Stimulated activated CD4-positive, alpha-beta T cell treated with anti-CD3 and anti-CD28 coated beads, Interleukin-2, amount 100 ng/mL, for 4 hours (primary cell): Measurements from ENCODE around the gene EID2B.

Experiments used
- DNase-seq: peaks from one replicate; pipeline ENCODE4 v3.0.0-alpha.2; 2020; ENCODE audit warnings: low read depth

EID2B gene, protein sequence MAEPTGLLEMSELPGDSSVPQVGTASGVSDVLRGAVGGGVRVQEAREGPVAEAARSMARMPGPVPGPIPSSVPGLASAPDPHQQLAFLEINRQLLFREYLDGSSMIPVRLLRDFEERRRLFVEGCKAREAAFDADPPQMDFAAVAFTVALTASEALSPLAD

DNA sequence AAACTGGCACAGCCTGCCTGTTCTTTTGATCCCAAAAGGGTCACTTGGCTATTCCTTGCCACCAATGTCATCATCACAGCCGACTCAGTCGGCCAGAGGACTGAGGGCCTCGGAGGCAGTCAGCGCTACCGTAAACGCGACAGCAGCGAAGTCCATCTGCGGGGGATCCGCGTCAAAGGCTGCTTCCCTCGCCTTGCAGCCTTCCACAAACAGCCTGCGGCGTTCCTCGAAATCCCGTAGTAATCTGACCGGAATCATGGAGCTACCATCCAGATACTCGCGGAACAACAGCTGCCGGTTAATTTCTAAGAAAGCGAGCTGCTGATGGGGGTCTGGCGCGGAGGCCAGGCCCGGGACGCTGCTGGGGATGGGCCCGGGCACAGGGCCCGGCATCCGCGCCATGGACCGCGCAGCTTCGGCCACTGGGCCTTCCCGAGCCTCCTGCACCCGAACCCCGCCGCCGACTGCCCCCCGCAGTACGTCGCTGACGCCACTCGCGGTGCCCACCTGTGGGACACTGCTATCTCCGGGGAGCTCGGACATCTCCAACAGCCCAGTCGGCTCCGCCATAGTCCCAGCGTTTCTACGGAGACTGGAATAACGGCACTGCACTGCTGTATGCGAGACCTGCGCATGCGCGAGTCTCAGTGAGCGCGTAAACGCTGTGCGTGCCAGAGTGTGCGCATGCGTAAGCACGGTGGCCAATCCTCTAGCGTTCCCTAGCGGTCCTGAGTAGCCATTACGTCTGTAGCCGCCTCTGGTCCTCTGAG lies at the start of gene EID2B:
Gene EID2B (minus strand): TSS at position 620 of the 770 bp plus-strand sequence. CDS start 50 bp downstream, at position 570.
- DNase-seq, result peak; percentile 92

- no peak for DNase-seq
Observed at GRCh38 chr19:39582442-39582841, 49.8 kb upstream of the EID2B start.

DNA sequence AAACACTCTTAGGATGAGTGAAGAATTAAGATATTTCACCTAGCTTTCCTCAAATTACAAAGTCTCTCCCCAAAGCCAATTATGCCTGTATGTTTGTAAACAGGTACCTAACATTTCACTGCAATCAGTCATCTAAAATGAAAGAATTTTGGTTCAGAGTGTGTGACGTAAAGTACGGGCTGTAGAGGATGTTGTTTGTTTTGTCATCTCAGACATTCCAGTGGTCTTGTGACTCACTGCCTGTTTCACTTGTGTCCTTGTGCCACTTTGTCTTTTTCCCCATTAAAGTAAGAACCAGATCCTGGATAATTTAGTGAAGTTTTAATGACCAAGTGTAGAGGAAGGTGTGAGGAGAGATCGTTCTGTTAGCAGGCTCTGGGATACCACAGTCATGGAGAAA lies 36.0 kb upstream of the EID2B start:
- DNase-seq, result no peak

DNA sequence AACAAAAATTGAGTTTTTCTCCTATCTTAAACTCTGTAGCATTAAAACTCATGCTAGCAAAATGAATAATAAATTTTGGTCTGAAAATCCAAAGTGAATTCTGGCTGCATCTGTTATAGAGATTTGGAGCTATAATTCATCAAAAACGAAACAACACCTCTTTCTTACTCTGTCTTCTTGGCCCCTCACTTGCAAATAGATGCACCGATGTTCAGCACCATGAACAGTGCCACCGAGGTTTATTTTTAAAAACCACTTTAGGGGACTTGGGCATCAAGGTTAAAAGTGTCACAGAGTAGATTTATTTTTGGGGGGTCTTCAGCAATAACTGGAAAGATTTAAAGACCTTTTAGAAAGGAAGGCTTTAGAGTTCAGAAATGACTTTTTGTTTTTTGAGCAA lies 33.4 kb upstream of the EID2B start:
- DNase-seq, result no peak

DNA sequence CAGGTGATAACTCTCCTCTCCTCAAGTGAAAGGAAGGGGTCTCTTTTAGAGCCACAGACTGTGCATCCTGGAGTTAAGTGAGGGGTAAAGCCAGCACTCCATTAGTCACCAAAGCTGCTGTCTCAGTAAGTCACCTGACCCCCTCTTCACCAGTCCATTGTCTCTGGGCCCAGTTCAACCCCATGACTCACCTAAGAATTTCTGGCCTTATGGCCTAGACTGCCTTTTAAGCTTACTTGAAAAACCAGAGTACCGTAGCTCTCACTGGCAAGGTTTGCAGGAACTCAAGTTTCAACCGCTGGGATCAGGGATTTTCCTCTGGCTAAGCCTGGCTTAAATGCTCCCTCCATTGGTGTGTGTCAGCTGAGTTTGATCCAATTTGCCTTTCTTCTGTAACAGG lies 30.8 kb upstream of the EID2B start:
- DNase-seq, result no peak

DNA sequence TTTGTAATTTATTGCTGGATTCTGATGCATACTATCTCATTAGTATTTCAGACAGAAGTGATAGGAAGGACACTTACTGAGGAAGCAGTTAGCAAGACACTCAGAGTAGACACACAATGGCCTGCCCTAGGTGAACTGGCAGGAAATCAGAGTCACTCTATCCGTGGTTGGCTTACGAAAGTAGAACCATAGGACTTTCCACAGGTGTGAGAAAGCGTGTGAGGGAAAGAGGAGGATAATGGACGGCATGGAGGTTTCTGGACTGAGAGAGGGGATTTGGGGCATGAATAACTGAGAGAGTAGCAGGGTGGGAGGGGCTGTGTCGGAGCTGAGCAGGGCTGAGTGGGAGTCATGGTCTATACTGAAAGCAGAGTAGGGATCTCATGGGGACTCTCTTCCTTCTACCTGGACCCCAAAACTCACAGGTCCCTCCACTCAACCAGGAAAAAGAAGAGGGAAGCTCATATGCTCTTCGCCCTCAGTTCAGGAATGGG lies 26.0 kb upstream of the EID2B start:
- DNase-seq, result peak; percentile 14

DNA sequence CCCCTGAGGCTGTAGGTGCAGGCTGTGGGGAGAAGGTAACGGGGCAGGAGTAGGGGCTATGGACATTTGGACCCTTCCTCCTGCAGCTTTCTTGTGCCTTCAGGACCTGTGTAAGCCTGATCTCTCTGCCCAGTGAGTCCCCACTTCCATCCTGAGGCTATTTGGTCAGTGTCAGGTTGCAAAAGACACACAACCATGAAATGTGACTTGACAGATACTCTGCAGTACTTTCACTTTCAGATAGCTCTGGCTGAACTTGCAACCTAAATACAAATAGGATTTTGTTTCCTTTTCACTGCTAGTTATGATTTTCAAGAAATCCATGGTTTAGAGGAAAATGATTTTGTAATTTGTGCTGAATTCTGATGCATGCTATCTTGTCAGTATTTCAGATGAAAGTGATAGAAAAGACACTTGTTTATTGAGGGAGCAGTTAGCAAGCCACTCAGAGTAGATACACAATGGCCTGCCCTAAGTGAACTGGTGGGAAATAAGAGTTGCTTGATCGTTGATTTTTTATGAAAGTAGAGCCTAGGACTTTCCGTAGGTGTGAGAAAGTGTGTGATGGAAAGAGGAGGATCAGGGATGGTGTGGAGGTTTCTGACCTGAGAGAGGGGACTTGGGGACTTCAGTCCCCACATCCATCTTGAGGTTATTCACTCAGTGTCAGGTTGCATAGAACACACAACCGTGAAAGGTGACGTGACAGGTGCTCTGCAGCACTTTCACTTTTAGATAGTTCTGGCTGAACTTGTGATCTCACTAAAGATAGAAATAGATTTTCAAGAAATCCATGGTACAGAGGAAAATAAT lies 25.4 kb upstream of the EID2B start:
- DNase-seq, result peak; percentile 35

DNA sequence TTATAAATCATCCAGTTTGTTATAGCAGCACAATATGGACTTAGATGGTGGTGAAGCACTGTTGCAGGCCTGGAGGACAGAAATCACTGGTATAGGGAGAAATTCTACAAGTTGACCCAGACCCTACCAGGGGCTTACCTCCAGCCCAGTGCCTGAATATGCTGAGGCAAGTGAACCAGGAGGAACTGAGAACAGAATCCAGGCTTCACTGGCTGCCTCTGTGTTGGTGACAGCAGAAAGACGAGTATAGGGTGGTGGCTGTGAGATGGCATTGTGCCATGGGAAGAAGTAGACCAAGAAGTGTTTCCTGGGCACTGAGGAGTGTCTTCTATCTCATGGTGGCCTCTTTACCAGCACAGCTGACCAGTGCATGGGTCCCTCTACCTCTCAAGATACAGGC lies 23.2 kb upstream of the EID2B start:
- no peak for DNase-seq

DNA sequence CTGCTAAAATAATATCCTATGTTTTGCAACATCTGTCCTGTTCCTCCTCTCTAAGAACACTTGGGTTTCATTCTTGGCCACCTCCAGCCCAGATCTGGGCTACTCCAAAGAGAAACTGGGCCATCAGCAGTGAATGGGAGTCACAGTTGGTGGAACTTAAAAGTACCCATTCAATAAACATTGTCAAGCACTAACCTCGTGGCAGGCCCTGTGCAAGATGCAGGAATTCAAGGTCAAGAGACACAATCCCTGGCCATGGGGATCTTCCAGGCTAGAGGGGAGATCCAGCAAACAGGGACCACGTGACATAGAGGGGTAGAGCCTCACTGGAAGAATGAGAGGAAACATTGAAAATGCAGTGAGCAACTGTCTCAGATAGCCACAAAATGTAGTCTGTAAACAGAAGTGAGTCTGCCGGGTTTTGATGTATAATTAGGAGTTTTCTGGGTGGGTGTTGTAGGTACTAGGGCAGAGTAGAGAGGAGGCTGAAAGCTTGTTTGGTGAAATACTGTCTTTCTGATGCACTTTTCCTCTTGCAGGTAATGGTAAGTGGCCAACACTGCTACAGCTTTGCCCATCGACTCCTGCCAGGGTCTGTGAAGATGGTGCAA lies 22.2 kb upstream of the EID2B start:
- no peak for DNase-seq

DNA sequence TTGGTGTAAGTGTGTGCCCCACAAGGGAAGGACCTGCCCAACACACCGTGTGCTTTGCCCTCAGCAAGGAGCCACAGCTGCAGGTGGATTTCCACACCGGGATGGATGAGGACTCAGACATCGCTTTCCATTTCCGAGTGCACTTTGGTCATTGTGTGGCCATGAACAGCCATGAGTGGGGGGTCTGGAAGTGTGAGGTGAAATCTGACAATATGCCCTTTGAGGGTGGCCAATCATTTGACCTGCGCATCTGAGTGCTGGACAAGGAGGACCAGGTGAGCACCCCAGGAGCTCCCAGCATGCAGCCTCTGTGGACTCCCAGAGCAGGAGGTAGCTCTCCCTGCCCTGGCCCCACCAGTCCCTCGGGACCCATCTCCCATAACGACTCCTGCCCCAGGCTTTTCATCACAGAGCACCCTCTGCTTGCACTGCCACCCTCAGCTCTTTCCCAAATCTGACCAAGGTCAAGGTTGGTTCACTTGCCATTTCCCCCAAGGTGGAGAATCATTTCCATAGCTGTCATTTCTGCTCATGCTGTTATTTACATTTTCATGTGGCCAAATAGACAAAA lies 20.5 kb upstream of the EID2B start:
- DNase-seq, result no peak

GRCh38 chr19:39550197-39550596 lies 17.5 kb upstream of the EID2B start:
- DNase-seq, result no peak

DNA sequence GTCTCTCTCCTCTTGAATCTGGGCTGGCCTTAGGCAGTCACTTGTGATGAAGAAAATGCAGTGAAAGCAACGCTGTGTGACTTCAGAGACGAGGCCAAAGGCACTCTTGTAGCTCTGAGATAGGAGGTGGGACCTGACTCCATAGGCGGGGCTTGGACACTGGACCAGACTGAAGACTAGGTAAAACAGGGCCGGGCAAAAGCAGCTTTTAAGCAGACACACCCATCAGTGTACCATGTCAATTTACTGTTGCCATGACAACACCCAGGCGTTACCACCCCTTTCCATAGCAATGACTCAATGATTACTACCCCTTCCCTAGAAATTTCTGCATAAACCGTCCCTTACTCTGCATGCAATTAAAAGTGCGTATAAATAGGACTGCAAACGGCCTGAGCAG lies 13.9 kb upstream of the EID2B start:
- no peak for DNase-seq

- no peak for DNase-seq
Observed at GRCh38 chr19:39544911-39545310, 12.3 kb upstream of the EID2B start.

GRCh38 chr19:39544226-39544903 lies 11.7 kb upstream of the EID2B start:
- no peak for DNase-seq

DNA sequence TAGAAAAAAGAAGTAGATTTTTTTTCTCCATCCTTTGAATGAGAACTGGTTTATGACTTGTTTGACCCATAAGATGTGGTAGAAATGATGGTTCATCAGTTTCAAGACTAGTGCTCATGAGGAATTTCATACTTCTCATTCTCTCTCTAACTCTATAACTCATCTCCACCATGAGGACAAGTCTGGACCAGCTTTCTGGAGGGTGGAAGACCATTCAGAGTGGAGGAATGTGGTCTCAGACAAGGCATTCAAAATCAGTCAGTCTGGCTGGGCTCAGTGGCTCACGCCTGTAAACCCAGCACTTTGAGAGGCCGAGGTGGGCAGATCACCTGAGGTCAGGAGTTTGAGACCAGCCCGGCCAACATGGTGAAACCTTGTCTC lies 10.8 kb upstream of the EID2B start:
- no peak for DNase-seq

DNA sequence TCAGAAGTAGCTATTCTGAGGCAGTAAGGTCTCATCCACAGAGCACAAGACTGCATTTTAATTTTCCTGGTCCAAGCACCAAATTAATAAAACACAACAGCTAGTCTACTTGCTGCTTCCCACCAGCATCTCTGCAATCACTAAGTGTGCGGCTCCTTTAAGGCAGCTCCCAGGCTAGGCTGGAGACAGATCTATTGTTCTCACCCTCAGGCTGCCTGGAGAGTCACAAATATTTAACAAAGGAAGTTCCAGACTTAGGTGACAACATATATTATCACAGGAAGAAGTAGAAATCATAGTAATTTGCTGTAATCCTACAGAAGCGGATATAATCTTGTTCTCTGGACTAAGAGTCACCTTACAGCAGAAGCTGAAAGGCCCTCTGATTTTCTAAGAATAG lies 9.6 kb upstream of the EID2B start:
- DNase-seq, result no peak

GRCh38 chr19:39540333-39540673 lies 7.7 kb upstream of the EID2B start:
- no peak for DNase-seq

GRCh38 chr19:39539518-39540332 lies 7.1 kb upstream of the EID2B start, which contains the start of gene EID2:
Gene EID2 (minus strand): TSS chr19:39540161. CDS start chr19:39540079, 82 bp downstream.
- DNase-seq, result peak; percentile 91

DNA sequence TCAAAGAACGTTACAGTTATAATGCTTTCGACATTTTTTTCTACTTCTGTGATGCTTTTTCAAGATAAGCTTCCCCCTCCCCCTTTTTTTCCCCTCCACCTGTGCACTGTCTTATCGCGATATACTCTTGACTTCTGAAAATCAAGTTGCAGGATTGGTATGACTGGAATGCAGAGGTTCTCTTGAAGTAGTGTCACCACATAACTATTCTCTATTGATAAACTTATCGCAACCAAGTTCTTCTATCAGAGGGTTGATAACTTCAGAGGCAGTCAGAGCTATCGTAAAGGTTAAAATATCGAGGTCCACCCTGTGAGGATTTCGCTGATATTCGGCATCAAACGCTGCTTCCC lies 6.5 kb upstream of the EID2B start:
- no peak for DNase-seq

DNA sequence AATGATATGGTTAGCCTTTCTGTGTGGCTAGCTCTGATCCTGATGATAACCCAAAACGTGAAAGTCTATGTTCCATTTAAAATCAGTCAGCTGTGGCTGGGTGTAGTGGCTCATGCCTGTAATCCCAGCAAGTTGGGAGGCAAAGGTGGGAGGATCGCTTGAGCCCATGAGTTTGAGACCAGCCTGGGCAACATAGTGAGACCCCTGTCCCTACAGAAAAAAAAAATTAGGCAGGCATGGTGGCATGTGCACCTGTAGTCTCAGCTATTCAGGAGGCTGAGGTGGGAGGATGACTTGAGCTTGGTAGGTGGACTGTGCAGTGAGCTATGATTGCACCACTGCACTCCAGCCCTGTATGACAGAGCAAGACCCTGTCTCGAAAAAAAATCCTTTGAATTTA lies 1.1 kb upstream of the EID2B start:
- DNase-seq, result no peak

- no peak for DNase-seq
Observed at GRCh38 chr19:39533003-39533512, 406 bp upstream of the EID2B start.
